ENCODE data around the gene DNAJB12.

The DNAJB12 gene

GRCh38 chr10:72285972-72286521 lies 68.7 kb downstream of the DNAJB12 start:
- DNase-seq, result no peak

- no peak for DNase-seq
Observed at GRCh38 chr10:72283131-72283530, 71.6 kb downstream of the DNAJB12 start.
